GM18951 (cell line): ENCODE data around the gene SHB.

Experiments used
- POLR2A ChIP-seq: IDR thresholded peaks from 4 replicates; pipeline ENCODE4 v1.6.1; 2011; ENCODE audit warnings: mild to moderate bottlenecking; ENCODE audit not compliant: insufficient read length, insufficient read depth; ENCODE audit errors: extremely low read depth
- in situ Hi-C: fragments of 300-500 bp; cut with MboI; formaldehyde crosslinking; loops from one replicate; pipeline ENCODE4 v1.12.0; 2022; ENCODE audit warnings: low sequenced_read_pairs, mixed read lengths, inconsistent platforms; ENCODE audit not compliant: unreplicated experiment

Gene SHB

GRCh38 chr9:38039090-38039906 lies 29.7 kb downstream of the SHB start:
- in situ Hi-C loops, result no loop called here
- TF ChIP-seq POLR2A, result no peak

DNA sequence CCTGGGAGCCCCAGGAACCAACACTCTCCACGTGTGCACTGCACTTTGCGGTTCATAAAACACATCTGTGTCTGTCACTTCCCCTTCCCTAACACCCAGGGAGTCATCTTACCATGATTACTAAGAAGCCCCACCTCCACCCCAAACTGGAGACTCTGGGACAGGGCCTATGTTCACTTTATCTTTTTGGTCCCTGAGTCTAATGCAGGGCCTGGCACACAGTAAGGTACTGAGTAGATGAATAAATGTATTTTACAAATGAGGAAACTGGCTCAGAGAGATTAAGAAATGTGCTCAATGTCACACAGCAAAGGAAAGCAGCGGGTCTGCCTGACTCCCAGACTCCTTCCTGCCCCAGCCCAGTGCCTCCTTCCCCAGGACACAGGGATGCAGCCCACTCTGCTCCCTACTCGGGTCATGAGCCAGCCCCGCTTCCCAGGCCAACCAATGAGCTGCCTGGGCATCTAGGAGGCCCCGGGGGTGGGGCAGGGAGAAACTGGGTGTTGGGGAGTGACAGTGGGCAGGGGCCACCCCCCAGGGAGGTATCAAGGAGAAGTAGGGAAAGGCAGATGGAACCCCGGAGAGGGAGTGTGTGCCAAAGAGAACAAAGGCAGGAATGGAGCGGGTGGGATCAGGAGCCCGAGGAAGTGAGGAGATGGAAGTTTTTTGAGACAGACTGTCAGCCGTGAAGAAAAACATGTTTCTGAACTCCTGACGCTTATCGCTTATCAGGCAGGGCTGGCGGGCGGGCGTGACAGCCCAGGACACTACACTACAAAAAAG lies 30.5 kb downstream of the SHB start:
- no peak for TF ChIP-seq POLR2A
- in situ Hi-C loops, result no loop called here

DNA sequence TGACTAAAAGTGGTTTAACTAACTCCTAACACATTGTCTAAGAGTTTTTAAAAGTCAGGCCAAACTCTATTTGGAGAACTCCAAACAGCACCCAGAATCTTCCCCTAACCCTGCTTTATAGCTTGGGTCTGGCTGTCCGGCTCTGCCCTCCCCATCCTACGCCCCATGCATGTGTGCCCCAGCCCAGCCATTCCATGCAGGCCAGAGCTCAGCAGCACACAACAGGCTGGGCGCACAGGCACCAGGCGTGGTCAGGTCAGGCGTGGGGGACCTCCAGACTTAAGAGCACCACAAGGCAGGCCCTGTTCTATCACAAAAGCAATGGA lies 31.1 kb downstream of the SHB start:
- in situ Hi-C loops, result no loop called here
- TF ChIP-seq POLR2A, result no peak

- TF ChIP-seq POLR2A, result no peak
- in situ Hi-C loops, result no loop called here
These were observed 32.5 kb downstream of the SHB start for GRCh38 chr9:38036359-38037084.

DNA sequence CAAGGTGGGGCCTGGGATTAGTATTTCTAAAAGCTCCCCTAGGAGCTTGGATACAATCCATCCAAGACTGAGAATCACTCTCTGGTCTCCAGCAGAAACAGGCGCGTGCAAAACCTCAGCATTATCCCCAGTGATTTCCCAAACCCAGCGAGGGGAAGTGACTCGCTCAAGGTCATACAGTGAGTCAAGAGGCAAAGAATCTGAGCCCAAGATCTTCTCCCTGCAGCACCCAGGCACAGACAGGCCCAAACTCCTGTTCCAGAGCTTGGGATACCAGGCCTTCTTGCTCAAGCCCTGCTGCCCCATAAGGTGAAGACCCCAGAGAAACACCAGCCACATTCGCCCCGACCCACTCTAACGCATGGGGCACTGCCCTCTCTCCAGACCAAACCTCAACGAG lies 33.2 kb downstream of the SHB start:
- in situ Hi-C loops, result no loop called here
- TF ChIP-seq POLR2A, result no peak

DNA sequence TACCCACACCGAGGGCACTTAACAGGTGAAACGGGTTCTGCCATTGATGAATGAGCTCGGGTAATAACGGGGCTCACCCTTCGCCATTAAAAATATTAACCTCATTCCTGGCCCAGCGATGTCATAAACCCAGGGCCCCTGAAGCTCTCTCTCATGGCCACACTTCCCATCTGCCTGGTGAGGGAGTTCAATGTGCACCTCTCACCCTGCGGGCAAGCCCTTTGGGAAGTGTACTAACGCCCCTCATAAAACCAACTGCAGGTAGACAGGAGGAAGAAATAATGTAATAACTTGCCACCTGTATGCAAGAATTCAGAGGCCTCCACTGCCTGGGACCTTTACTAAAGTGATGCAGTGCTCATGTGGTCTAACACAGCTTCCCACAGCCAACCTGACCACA lies 35.1 kb downstream of the SHB start:
- in situ Hi-C loops, result no loop called here
- TF ChIP-seq POLR2A, result no peak

DNA sequence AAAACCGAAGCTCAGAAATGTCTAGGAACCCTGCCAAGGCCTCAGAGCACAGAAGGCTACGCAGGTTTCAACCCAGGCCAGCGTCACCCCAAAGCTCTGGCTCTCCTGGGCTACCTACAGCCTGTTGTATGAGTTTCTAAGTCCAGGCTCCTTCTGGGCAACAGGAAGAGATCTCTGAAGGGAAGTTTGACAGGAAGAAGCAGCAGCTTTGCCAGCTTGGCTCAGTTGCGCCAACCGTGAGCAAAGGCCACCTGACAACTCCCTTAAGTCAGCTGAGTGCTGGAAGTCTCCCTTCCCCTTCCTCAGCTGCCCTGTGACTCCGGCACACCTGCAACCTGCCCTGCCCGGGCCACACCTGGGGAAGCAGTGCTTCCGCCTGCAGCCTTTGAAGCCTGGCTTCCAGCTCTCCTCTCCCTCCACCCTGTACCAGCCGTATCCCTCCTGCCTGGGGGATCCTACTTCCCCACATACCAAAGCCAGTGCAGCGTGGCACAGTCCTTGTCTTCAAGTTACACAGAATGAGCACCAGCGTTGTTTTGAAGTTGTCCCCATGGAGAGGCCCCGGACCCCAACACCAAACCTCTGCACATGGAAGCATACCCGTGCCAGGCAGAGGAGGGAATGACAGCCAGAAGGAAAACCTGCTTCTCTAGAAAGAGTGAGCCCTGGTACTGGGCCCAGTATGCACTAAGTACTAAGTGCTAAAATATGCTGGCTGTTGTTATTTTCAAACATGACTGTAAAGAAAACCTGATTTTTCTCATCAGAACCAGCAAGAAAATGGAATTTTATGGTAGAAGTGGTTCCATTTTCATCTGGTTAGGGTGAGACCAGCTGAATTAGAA lies 36.5 kb downstream of the SHB start:
- no peak for TF ChIP-seq POLR2A
- in situ Hi-C loops, result no loop called here

GRCh38 chr9:38031594-38031993 lies 37.4 kb downstream of the SHB start:
- TF ChIP-seq POLR2A, result no peak
- in situ Hi-C loops, result no loop called here

DNA sequence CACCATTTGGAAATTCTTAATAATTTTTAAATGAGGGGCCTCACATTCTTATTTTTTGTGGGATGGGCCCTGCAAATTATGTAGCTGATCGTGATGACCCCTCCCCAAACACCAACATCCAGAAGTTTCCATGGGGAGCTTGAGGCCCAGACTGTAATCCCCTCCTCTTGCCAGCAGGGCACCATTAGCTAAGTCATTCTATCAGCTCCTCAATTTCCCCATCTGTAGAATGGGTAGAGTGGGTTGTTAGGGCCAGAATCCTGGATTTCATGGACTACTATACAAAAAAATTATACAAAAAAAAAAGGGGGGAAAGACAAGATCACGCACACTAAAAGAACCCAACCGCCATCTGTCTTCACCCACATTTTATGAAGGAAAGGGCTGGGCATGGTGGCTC lies 38.4 kb downstream of the SHB start:
- no peak for TF ChIP-seq POLR2A
- in situ Hi-C loops, result no loop called here

DNA sequence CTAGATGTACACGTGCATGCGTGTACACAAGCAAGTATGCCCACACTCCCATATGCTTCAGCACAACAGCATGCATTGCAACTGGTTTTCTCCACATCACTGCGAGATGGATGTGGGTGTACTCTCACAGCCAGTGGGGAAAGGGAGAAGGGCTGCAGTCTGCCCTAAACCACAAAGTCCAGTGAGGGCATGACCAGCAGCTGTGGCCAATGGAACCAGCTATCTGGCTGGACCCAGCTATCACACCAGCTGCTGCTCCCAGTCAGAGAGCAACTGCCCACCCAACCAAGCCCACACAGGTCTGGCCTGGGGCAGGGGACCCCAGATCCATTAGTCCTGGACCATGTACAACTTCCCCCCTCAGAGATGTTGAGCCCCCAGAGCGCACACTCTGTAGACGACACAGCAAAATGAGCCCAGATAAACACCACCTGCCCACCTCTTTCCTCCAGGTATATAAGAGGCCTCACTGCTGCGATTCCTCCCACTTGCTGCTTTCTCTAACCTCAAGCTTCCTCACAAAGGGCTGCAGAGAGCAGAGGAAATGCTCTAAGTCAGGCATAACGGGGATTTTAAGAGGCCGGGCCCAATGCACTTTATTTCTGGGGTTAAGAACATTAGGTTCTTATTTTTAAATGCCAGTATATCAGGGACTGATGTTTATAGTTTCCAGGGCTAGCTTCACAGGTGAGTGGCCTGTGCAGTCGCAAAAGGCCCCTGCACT lies 39.0 kb downstream of the SHB start:
- in situ Hi-C loops, result no loop called here

DNA sequence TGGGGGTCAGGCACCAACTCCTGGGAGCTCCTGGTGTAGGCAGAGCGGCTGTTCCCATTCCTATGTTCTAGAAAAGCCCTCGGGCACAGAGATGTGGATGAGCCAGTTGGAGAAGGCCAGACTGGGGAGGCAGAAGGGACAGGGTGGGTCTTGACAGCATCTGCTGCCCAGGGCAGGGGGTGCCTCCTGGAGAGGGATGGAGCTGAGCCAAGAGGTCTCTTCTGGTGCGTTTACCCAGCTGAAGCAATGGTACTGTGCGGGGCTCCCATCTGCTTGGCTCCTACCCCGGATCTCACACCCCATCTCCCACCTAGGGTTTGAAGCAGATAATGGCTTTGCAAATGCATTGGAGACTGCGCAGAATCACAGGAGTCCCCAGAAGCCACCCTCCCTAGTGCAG lies 41.3 kb downstream of the SHB start:
- in situ Hi-C loops, result no loop called here

More for the DNA sequence above, 39.0 kb downstream of the SHB start:
- TF ChIP-seq POLR2A, result no peak

DNA sequence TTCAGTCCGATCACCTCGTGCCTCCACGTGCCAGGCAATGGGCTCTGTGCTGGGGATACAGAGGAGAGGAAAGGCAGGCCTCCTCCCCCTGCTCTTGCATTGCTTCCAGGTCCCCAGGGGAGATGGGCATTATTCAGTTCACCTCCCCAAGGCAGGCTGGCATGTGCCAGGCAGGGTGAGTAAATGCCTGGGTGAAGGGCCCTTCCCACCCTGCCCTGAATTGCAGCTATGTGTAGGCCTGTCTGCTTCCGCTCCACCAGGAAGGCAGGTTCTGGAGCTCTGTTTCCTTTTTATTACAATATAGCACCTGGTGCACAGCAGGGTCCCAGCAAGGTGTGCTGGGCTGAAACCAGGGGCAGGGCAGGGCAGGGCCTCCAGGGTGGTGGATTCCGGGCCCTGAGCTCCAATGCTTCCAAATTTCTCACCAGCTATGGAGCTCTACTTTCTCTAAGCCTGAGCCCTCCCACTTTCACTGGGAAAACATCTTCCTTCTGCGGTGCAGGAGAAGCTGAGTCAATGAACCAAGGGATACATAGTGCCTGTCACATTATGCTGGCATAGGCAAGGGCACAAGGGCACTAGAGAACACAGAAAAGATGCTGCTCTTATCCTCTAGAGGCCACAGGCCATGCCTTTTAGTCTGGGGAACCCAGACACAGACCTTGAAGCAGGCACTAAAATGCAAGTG lies 42.0 kb downstream of the SHB start:
- in situ Hi-C loops, result no loop called here
- no peak for TF ChIP-seq POLR2A

More for the DNA sequence above, 41.3 kb downstream of the SHB start:
- TF ChIP-seq POLR2A, result no peak
